ENCODE results near the gene LRRC26. TPM values are rescaled to one million over a fixed set of nuclear protein-coding genes. Genes with fewer than 3 reads are reported as not detected.
A peak's percentile ranks its signal among the peaks of the same experiment; 100 is the strongest.

LRRC26 gene
- total RNA-seq, 1 donor from 2014 or later: not detected

GRCh38 chr9:137184881-137185660, 15.2 kb upstream of the LRRC26 start:
- no peak for ATAC-seq
- DNase-seq (ENCODE audit: low spot score): no peak

GRCh38 chr9:137183980-137184595, 14.2 kb upstream of the LRRC26 start:
- DNase-seq (ENCODE audit: low spot score) (no peak), ATAC-seq (no peak)

- ATAC-seq: no peak
These were observed 13.0 kb upstream of the LRRC26 start for GRCh38 chr9:137182836-137183235.

GRCh38 chr9:137181680-137182079, 11.8 kb upstream of the LRRC26 start:
- ATAC-seq (no peak), DNase-seq (ENCODE audit: low spot score) (no peak)

More at GRCh38 chr9:137182836-137183235, 13.0 kb upstream of the LRRC26 start:
- no peak for DNase-seq (ENCODE audit: low spot score)

- no peak for DNase-seq (ENCODE audit: low spot score)
- no peak for ATAC-seq
These were observed 10.6 kb upstream of the LRRC26 start for GRCh38 chr9:137180491-137180890.

GRCh38 chr9:137179761-137180160, 9.9 kb upstream of the LRRC26 start:
- ATAC-seq (no peak), DNase-seq (ENCODE audit: low spot score) (no peak)

GRCh38 chr9:137178939-137179630, 9.2 kb upstream of the LRRC26 start:
- ATAC-seq (no peak), DNase-seq (ENCODE audit: low spot score) (no peak)

- ATAC-seq: no peak
- DNase-seq (ENCODE audit: low spot score): no peak
These were observed 8.5 kb upstream of the LRRC26 start for GRCh38 chr9:137178201-137178938.

GRCh38 chr9:137176302-137177182, 6.7 kb upstream of the LRRC26 start:
- no peak for DNase-seq (ENCODE audit: low spot score)
- peak; percentile 81 for ATAC-seq

- ATAC-seq: no peak
- DNase-seq (ENCODE audit: low spot score): no peak
These were observed 5.6 kb upstream of the LRRC26 start for GRCh38 chr9:137175345-137175961.

- DNase-seq (ENCODE audit: low spot score) (no peak), ATAC-seq (no peak)
These were observed 5.0 kb upstream of the LRRC26 start for GRCh38 chr9:137174722-137175293.

- DNase-seq (ENCODE audit: low spot score): no peak
- ATAC-seq: peak; percentile 4
These were observed 4.2 kb upstream of the LRRC26 start for GRCh38 chr9:137173796-137174664.

GRCh38 chr9:137172901-137173795, 3.3 kb upstream of the LRRC26 start:
- ATAC-seq: no peak
- no peak for DNase-seq (ENCODE audit: low spot score)

- ATAC-seq: no peak
- no peak for DNase-seq (ENCODE audit: low spot score)
These were observed 1.5 kb upstream of the LRRC26 start for GRCh38 chr9:137171149-137171900.

- DNase-seq (ENCODE audit: low spot score): no peak
- no peak for ATAC-seq
These were observed 766 bp upstream of the LRRC26 start for GRCh38 chr9:137170486-137171148.

All from left lobe of liver (tissue), 2 donors.